GM12878 (cell line): ENCODE results near the gene GRIA4.

Experiments used
- CTCF ChIP-seq, 3 experiments: IDR thresholded peaks in 2 of 3; conservative IDR thresholded peaks in 1 of 3; 2 replicates each; pipeline ENCODE4 v1.5.1; 2011; ENCODE audit warnings: low read depth in 3 of 3, low read length in 3 of 3, mild to moderate bottlenecking in 3 of 3, control low read depth in 2 of 3, moderate library complexity in 2 of 3, inconsistent platforms in 1 of 3, mixed read lengths in 1 of 3; ENCODE audit not compliant: control insufficient read depth in 2 of 3, insufficient read depth in 1 of 3; ENCODE audit errors: extremely low read depth in 1 of 3
- NBN ChIP-seq: fragments of 450-650 bp; IDR thresholded peaks from 2 replicates; pipeline ENCODE4 v1.6.1; 2016
- POLR2A ChIP-seq: IDR thresholded peaks from 2 replicates; pipeline ENCODE4 v1.6.1; 2011; ENCODE audit warnings: low read depth, mild to moderate bottlenecking, low read length
- RCOR1 ChIP-seq: conservative IDR thresholded peaks from 2 replicates; pipeline ENCODE4 v1.6.1; 2012; ENCODE audit warnings: low read depth, low read length, improper control_type of control experiment
- SMC3 ChIP-seq: IDR thresholded peaks from 2 replicates; pipeline ENCODE4 v1.6.1; 2011; ENCODE audit warnings: low read length, improper control_type of control experiment, borderline replicate concordance
- SP1 ChIP-seq: IDR thresholded peaks from one replicate; pipeline ENCODE4 v1.6.1; 2011; ENCODE audit warnings: low read depth, low read length
- ZNF207 ChIP-seq: fragments of 450-650 bp; IDR thresholded peaks from 2 replicates; pipeline ENCODE4 v1.6.1; 2014; ENCODE audit warnings: antibody characterized with exemption, mild to moderate bottlenecking, borderline replicate concordance

- no peak for TF ChIP-seq NBN
- no peak for TF ChIP-seq POLR2A
- TF ChIP-seq SMC3, result no peak
- TF ChIP-seq RCOR1, result no peak
- no peak for TF ChIP-seq SP1
- TF ChIP-seq ZNF207, result no peak
- no peak for TF ChIP-seq CTCF (IDR thresholded peaks at IDR 0.05 in 2 of 3, conservative IDR thresholded peaks at IDR 0.05 in 1 of 3; ENCODE audit: control insufficient read depth in 2 of 3, extremely low read depth in 1 of 3, insufficient read depth in 1 of 3, low read depth in 3 of 3, low read length in 3 of 3)
Observed at GRCh38 chr11:105579111-105579510, 30.8 kb upstream of the GRIA4 start.
